ENCODE measurements around the gene ARHGEF18. TPM values are rescaled to one million over a fixed set of nuclear protein-coding genes. Genes with fewer than 3 reads are reported as not detected.
A peak's percentile ranks its signal among the peaks of the same experiment; 100 is the strongest.

The ARHGEF18 gene
- total RNA-seq, 1 donor from 2014 or later, result 16.4 TPM

GRCh38 chr19:7381073-7381390, 32.3 kb downstream of the ARHGEF18 start:
- DNase-seq (ENCODE audit: low spot score) (no peak), ATAC-seq (no peak)

- no peak for DNase-seq (ENCODE audit: low spot score)
- ATAC-seq, result no peak
These were observed 34.0 kb downstream of the ARHGEF18 start for GRCh38 chr19:7382694-7383093.

DNA sequence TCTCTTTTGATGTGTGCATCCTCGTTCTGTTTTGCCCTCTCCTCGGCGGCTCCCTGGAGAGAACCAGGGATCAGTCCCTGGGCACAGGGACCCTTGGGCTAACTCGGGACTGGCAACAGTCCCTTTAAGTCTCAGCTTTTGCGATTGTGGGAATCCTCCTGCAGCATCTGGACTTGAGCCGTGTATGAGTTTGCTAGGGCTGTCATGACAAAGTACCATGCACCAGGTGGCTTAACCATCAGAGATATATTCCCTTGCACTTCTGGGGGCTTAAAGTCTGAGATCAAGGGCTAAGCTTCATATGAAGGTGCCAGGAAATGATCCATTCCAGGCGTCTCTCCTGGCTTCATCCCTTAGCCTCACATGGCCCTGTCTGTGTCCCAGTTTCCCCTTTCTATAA, 34.5 kb downstream of the ARHGEF18 start:
- DNase-seq (ENCODE audit: low spot score) (no peak), ATAC-seq (no peak)

DNA sequence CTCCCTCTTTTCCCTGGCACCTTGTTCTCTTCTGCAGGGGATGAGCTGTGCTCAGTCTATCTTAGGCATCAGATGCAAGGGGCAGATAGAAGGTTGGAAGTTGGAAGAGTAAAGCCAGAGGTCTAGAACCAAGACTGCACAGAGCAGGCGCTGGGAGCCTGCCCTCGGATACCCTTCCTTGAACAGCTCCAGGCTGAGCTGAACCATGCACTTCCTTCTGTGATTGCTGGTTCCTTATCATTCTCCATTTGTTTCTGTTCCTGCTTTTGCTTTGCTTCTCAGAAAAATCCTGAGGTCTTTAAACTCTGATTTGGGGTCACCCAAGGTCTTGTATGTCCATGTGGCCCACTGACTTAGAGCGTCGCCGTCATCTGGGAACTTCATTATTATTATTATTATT, 36.3 kb downstream of the ARHGEF18 start:
- ATAC-seq, result peak; percentile 39
- DNase-seq (ENCODE audit: low spot score), result no peak

DNA sequence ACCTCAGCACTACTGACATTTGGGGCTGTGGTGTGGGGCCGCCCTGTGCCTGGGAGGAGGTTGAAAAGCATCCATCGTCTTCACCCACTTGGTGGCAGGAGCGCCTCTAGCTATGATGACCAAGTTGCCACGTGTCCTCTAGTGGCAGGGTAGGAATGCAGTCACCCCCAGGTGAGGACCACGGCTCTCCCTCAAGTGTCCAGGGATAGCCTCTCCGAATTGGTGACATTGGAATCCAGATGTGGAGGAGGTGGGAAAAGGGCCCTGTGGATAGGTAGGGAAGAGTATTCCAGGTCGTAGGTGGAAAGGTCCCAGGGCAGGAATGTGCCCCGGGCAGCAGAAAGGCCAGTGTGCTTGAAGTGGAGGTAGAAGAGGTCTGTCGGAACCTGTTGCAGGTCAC, 37.6 kb downstream of the ARHGEF18 start:
- ATAC-seq, result peak; percentile 51
- no peak for DNase-seq (ENCODE audit: low spot score)

GRCh38 chr19:7386769-7387168, 38.0 kb downstream of the ARHGEF18 start:
- ATAC-seq (no peak), DNase-seq (ENCODE audit: low spot score) (no peak)

- no peak for DNase-seq (ENCODE audit: low spot score)
- ATAC-seq, result no peak
These were observed 42.5 kb downstream of the ARHGEF18 start for GRCh38 chr19:7391218-7391670.

DNA sequence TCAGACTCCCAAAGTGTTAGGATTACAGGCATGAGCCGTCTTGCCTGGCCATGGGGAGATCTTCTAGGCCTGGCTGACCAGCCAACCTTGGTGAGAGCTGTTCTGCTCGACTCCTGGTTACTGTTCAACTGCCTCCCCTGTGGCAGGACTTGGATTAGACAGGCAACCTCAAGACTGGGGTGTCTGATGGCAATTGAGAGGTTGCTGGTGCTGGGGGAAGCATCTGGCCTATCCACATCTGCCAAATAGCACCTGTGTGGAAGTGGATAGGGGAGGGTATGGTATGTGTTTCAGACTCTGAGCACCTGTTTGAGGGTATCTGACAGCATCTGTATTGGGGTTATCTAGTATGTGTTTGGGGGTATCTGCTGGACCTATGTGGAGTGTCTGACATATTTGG, 44.7 kb downstream of the ARHGEF18 start:
- DNase-seq (ENCODE audit: low spot score), result no peak
- no peak for ATAC-seq

GRCh38 chr19:7393939-7394730, 45.4 kb downstream of the ARHGEF18 start:
- ATAC-seq (no peak), DNase-seq (ENCODE audit: low spot score) (no peak)

DNA sequence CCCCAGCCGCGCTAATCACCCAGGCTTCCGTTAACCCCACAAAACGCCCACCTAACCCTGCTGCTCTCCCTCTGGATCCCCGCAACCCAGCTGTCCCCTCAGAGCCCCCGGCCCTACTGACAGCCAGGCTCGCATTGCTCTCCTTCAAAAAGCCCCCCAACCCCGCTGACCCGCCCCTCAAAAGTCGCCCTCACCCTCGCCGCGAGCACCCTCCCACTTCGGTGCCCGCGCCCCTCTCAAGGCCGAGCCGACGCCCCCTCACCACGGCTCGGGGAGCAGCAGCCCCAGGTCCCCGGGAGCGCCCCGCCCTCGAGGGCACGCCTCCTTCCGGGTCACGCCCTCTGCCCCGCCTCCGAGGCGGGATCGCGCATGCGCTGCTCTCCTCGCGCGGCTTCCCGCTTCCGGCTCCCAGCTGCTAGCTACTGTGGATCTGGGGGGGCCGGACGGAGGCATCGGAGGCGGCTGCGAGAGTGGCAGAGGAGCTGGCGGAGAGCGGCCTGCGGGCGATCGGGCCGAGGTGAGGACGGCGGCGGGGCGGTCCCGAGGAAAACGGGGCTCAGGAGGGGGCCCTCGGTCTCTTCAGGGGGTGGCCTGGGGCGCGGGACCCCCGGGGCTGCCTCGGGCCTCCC, 46.1 kb downstream of the ARHGEF18 start:
- ATAC-seq (peak; percentile 96), DNase-seq (ENCODE audit: low spot score) (peak; percentile 93)

DNA sequence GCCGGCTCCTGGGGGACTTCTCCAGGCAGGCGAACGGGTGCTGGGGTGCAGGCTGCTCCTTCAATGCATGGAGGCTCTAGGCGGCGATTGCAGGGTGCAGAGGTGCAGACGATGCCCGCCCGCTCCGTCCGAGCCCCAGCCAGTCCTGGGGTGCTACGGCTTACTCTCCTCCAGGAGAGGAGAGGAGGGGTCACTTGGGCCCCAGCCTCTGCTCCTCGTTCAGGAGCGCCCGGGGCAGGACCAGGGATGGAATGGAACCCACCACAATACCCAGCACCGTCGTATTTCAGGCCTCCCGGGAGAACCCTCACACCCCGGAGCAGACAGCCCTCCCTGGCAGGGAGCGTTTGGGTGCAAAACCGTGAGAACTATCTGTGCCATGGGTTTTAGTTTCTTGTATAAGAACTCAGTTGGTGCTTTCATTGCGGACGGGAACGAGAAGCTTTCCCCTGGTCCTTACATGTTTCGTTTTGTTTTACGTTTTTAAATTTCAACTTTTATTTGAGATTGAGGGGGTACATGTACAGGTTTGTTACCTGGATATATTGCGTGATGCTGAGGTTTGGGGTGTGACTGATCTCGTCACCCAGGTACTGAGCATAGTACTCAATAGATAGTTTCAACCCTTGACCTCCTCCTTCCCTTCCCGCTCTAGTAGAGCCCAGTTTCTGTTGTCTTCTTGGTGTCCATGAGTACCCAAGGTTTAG, 46.8 kb downstream of the ARHGEF18 start:
- no peak for DNase-seq (ENCODE audit: low spot score)
- ATAC-seq, result peak; percentile 19

GRCh38 chr19:7397687-7398086, 49.0 kb downstream of the ARHGEF18 start:
- DNase-seq (ENCODE audit: low spot score) (no peak), ATAC-seq (no peak)

Other genes with a start within 250 kb of the ARHGEF18 start
- 96.4 TPM for gene INSR, start 54.5 kb upstream of the ARHGEF18 start, total RNA-seq
- 16.5 TPM for gene PEX11G, start 140.1 kb downstream of the ARHGEF18 start, total RNA-seq
- 31.3 TPM for gene ZNF358, start 167.2 kb downstream of the ARHGEF18 start, total RNA-seq
- gene MCOLN1, start 173.7 kb downstream of the ARHGEF18 start, total RNA-seq, result 25.7 TPM
- 57.9 TPM for gene PNPLA6, start 186.8 kb downstream of the ARHGEF18 start, total RNA-seq
- 40.8 TPM for gene CAMSAP3, start 246.9 kb downstream of the ARHGEF18 start, total RNA-seq